GM12878 (cell line): ENCODE data around the gene ENTREP3. TPM values are rescaled to one million over a fixed set of nuclear protein-coding genes. Genes with fewer than 3 reads are reported as not detected.

Source experiments
- ATAC-seq: fragments of 200-7000 bp; cut with Tn5 transposase; 3 replicates; pipeline ENCODE4 v1.9.1; 2020; ENCODE audit warnings: mild to moderate bottlenecking, moderate library complexity
- BruUV-seq: library from RNA; stranded (reverse); fragments of 400-500 nt; replicated peaks from 2 replicates; lab custom pipeline; 2021; lab: Mats Ljungman, UMichigan
- CTCF ChIA-PET: fragments of 300-600 bp; sonication (Branson Sonifier 250); formaldehyde crosslinking; extraction: SDS; loops from one replicate; lab custom pipeline; 2021; ENCODE audit warnings: inconsistent platforms; lab: Yijun Ruan, JAX
- POLR2A ChIA-PET: fragments of 350-600 bp; formaldehyde crosslinking; extraction: SDS; loops from one replicate; lab custom pipeline; 2021; ENCODE audit warnings: inconsistent platforms; lab: Charles Lee
- RAD21 ChIA-PET: fragments of 300-600 bp; sonication (Branson Sonifier 250); formaldehyde crosslinking; loops from one replicate; lab custom pipeline; 2023; ENCODE audit warnings: antibody characterized with exemption; ENCODE audit not compliant: unreplicated experiment; lab: Charles Lee
- SMC1A ChIA-PET: fragments of 300-600 bp; sonication (Branson Sonifier 250); formaldehyde crosslinking; loops from one replicate; lab custom pipeline; 2023; ENCODE audit not compliant: unreplicated experiment, uncharacterized antibody; lab: Charles Lee
- DNase-seq: peaks from one replicate; pipeline ENCODE4 v3.0.0-alpha.2; 2011; ENCODE audit warnings: low read depth, low spot score
- FAIRE-seq: peaks from 3 replicates; lab custom pipeline; 2011; peaks lifted over from hg19 to GRCh38; lab: Jason Lieb, UNC
- H2AFZ ChIP-seq: 2 replicates; pipeline ENCODE4 v1.6.0; 2011; ENCODE audit warnings: low read depth, low read length, control low read depth; ENCODE audit not compliant: control insufficient read depth
- H3K27ac ChIP-seq: 2 replicates; pipeline ENCODE4 v1.5.1; 2011; ENCODE audit warnings: control low read depth; ENCODE audit not compliant: control insufficient read depth, insufficient read depth
- H3K27me3 ChIP-seq, 2 experiments: replicated peaks in 1 of 2; 2 replicates each; pipeline versions ENCODE4 v1.6.0 to v1.6.1; 2011; ENCODE audit warnings: low read length in 1 of 2; ENCODE audit not compliant: control insufficient read depth in 2 of 2, insufficient read depth in 2 of 2
- H3K36me3 ChIP-seq, 2 experiments: 2 replicates each; pipeline ENCODE4 v1.5.1; 2011; ENCODE audit warnings: low read length in 1 of 2; ENCODE audit not compliant: control insufficient read depth in 2 of 2, insufficient read depth in 2 of 2
- H3K4me1 ChIP-seq: 2 replicates; pipeline ENCODE4 v1.6.1; 2011; ENCODE audit warnings: mild to moderate bottlenecking, low read length, moderate library complexity, mixed read lengths; ENCODE audit not compliant: control insufficient read depth, insufficient read depth
- H3K4me2 ChIP-seq: 2 replicates; pipeline ENCODE4 v1.6.0; 2011; ENCODE audit warnings: control low read depth; ENCODE audit not compliant: control insufficient read depth, insufficient read depth
- H3K4me3 ChIP-seq: fragments of 200-600 bp; sonication (generic); 2 replicates; pipeline ENCODE4 v1.5.1; 2016
- H3K79me2 ChIP-seq: 2 replicates; pipeline ENCODE4 v1.6.0; 2011; ENCODE audit warnings: low read length; ENCODE audit not compliant: control insufficient read depth, insufficient read depth
- H3K9ac ChIP-seq: 2 replicates; pipeline ENCODE4 v1.8.0; 2011; ENCODE audit warnings: low read length, control low read depth, mixed read lengths; ENCODE audit not compliant: control insufficient read depth, insufficient read depth
- H3K9me3 ChIP-seq: replicated peaks from 3 replicates; pipeline ENCODE4 v1.5.1; 2011; ENCODE audit warnings: mild to moderate bottlenecking, low read length; ENCODE audit not compliant: control insufficient read depth, insufficient read depth
- H4K20me1 ChIP-seq: 2 replicates; pipeline ENCODE4 v1.6.0; 2011; ENCODE audit not compliant: control insufficient read depth, insufficient read depth
- E2F4 ChIP-seq: IDR thresholded peaks from 2 replicates; pipeline ENCODE4 v1.6.1; 2012; ENCODE audit warnings: low read depth, low read length, improper control_type of control experiment
- HCFC1 ChIP-seq: fragments of 150-350 bp; IDR thresholded peaks from 2 replicates; pipeline ENCODE4 v1.6.1; 2014; ENCODE audit warnings: low read length
- MEF2A ChIP-seq: IDR thresholded peaks from 2 replicates; pipeline ENCODE4 v1.6.1; 2011; ENCODE audit warnings: low read depth, mild to moderate bottlenecking, low read length, moderate library complexity; ENCODE audit not compliant: insufficient read depth
- MTA2 ChIP-seq: fragments of 450-650 bp; IDR thresholded peaks from 2 replicates; pipeline ENCODE4 v1.6.1; 2016; ENCODE audit warnings: low read depth, mild to moderate bottlenecking, moderate library complexity
- MYC ChIP-seq: IDR thresholded peaks from 2 replicates; pipeline ENCODE4 v1.6.1; 2011; ENCODE audit warnings: mild to moderate bottlenecking, low read length, moderate library complexity, inconsistent platforms; ENCODE audit not compliant: insufficient read depth, insufficient replicate concordance, insufficient read length, severe bottlenecking
- NFYB ChIP-seq: IDR thresholded peaks from 2 replicates; pipeline ENCODE4 v1.6.1; 2011; ENCODE audit warnings: low read depth, mild to moderate bottlenecking, low read length, improper control_type of control experiment, moderate library complexity; ENCODE audit not compliant: insufficient read depth
- POU2F2 ChIP-seq: IDR thresholded peaks from 3 replicates; pipeline ENCODE4 v1.6.1; 2011; ENCODE audit warnings: low read depth, mild to moderate bottlenecking, low read length, borderline replicate concordance
- RB1 ChIP-seq: fragments of 450-650 bp; formaldehyde crosslinking; IDR thresholded peaks from 2 replicates; pipeline ENCODE4 v1.6.1; 2017; ENCODE audit warnings: mild to moderate bottlenecking, borderline replicate concordance
- SMAD1 ChIP-seq: fragments of 450-650 bp; IDR thresholded peaks from 2 replicates; pipeline ENCODE4 v1.6.1; 2018; ENCODE audit warnings: mild to moderate bottlenecking, low read depth; ENCODE audit not compliant: partially characterized antibody
- SREBF2 ChIP-seq: IDR thresholded peaks from 2 replicates; pipeline ENCODE4 v1.6.1; 2012; ENCODE audit warnings: mild to moderate bottlenecking, low read length
- SRF ChIP-seq, 2 experiments: IDR thresholded peaks; 2 replicates each; pipeline ENCODE4 v1.6.1; 2011; ENCODE audit warnings: low read depth in 2 of 2, low read length in 2 of 2, mild to moderate bottlenecking in 1 of 2, moderate library complexity in 1 of 2
- USF1 ChIP-seq: IDR thresholded peaks from 2 replicates; pipeline ENCODE4 v1.6.1; 2011; ENCODE audit warnings: borderline replicate concordance, low read depth, mild to moderate bottlenecking, moderate library complexity, mixed read lengths, low read length; ENCODE audit not compliant: insufficient read depth; ENCODE audit errors: extremely low read length
- YBX1 ChIP-seq: fragments of 450-650 bp; IDR thresholded peaks from 2 replicates; pipeline ENCODE4 v1.6.1; 2016; ENCODE audit warnings: antibody characterized with exemption
- ZBED1 ChIP-seq: IDR thresholded peaks from 2 replicates; pipeline ENCODE4 v1.6.1; 2016; ENCODE audit warnings: borderline replicate concordance
- ZBTB33 ChIP-seq: fragments of 450-650 bp; IDR thresholded peaks from 2 replicates; pipeline ENCODE4 v1.6.1; 2017; ENCODE audit warnings: mild to moderate bottlenecking
- WGBS: methylation state at CpG from one replicate; pipeline ENCODE4 v1.1.6; 2016; ENCODE audit warnings: low lambda C conversion rate; ENCODE audit not compliant: insufficient replicate concordance, insufficient coverage; ENCODE audit errors: missing lambda C conversion rate; 5-methylcytosine and 5-hydroxymethylcytosine counted together
- in situ Hi-C: fragments of 300-500 bp; cut with MboI; formaldehyde crosslinking; loops from 9 replicates; pipeline ENCODE4 v1.14.3; 2018; ENCODE audit warnings: mixed read lengths
- intact Hi-C: fragments of 100-400 bp; cut with micrococcal nuclease; formaldehyde crosslinking; loops from one replicate; pipeline ENCODE4 v1.14.2; 2022; ENCODE audit not compliant: unreplicated experiment
- polyA plus RNA-seq, 11 experiments: library from polyadenylated mRNA; depleted of rRNA in 4 of 11; unstranded in 6 of 11; stranded (reverse) in 5 of 11; fragments of >200 nt; fragmentation: Nextera tagmentation in 4 of 11; fragmentation: Illumina TruSeq in 1 of 11; extraction: Ambion mirVana in 4 of 11; extraction: Trizol in 1 of 11; gene quantifications; 1 replicate in 1 of 11; 2 replicates in 10 of 11; pipeline versions ENCODE4 v1.2.1 to v1.2.3, GENCODE V29; 2011 to 2016; ENCODE audit warnings: inconsistent platforms in 2 of 11, missing spikeins in 2 of 11, low read depth in 1 of 11
- total RNA-seq, 4 experiments: library from RNA; depleted of rRNA in 3 of 4; stranded (reverse); fragments of >200 nt in 3 of 4; fragmentation: Illumina TruSeq in 1 of 4; extraction: Trizol in 1 of 4; gene quantifications; 2 replicates each; pipeline versions ENCODE4 v1.2.1 to v1.2.3, GENCODE V29; 2013 to 2021

The ENTREP3 gene
- total and polyA plus RNA-seq, 10 of the 15 experiments (the other 5 are each of a cell fraction or from before 2014, with no cell fraction given) = 1.7 to 31.8 (median 3.9) TPM

- TF ChIP-seq SRF (IDR thresholded peaks at IDR 0.05; ENCODE audit: low read depth in 2 of 2, low read length in 2 of 2) (no peak), MTA2 (no peak), MYC (no peak), USF1 (no peak), POU2F2 (peak; percentile 75; the same call in 1 of the 3 replicates)
- TF ChIP-seq, all 136 proteins: peak for 50
These were observed 27.8 kb downstream of the ENTREP3 start (continued) for GRCh38 chr1:155227261-155228095.

- BruUV-seq = TSS peak; percentile 96
- Histone ChIP-seq H3K4me3 (peak overlapping the region; percentile 67), H2AFZ (peak overlapping the region; percentile 75), H3K79me2 (peaks cover 22% of the 10 kb centered on the region), H3K27me3 (no peaks in the 10 kb centered on the region), H3K4me1 (peaks cover 36% of the 10 kb centered on the region), H3K9me3 (no peaks in the 10 kb centered on the region), H3K4me2 (peak overlapping the region; percentile 88), H4K20me1 (no peaks in the 10 kb centered on the region), H3K36me3 (no peaks in the 10 kb centered on the region; a peak in 1 of 4 replicates), H3K27ac (peak overlapping the region; percentile 96), H3K9ac (peak overlapping the region; percentile 89)
- ChIA-PET POLR2A (interaction anchor here (0.8 to 6.9 kb wide), 8 partner anchors 15 to 81 kb away, joined by 3 to 84 read pairs (median 10); partner anchors contain the start of genes FDPS, KRTCAP2, MTX1 and THBS3), RAD21 (interaction anchor here (1.0 to 6.5 kb wide), 9 partner anchors 14 to 136 kb away, joined by 3 to 85 read pairs (median 4); partner anchors contain the start of genes KRTCAP2, MTX1 and THBS3), SMC1A (interaction anchor here (0.5 to 6.7 kb wide), 8 partner anchors 9 to 54 kb away, joined by 3 to 89 read pairs (median 4); partner anchors contain the start of genes KRTCAP2, MTX1 and THBS3), CTCF (interaction anchor here (0.6 to 7.0 kb wide), 14 partner anchors 10 to 276 kb away, joined by 3 to 154 read pairs (median 10); partner anchors contain the start of genes KRTCAP2, MTX1, SCAMP3 and THBS3)
- intact Hi-C loops = loop anchor here (1.0 kb wide), 2 partner anchors 20 to 51 kb away; partner anchors contain the start of gene THBS3
- FAIRE-seq = no peak
- DNase-seq = no peak
- ATAC-seq = peak; percentile 55
- WGBS = 1% methylated on average over 19 of the region's 19 CpGs
- in situ Hi-C loops = no loop called here
- TF ChIP-seq YBX1 (no peak), SMAD1 (no peak), HCFC1 (no peak), MEF2A (no peak), ZBTB33 (0 out of 2 replicates have a peak, but pooled peaks have one; percentile 5), SREBF2 (no peak), RB1 (0 out of 2 replicates have a peak, but pooled peaks have one; percentile 19), E2F4 (no peak), ZBED1 (no peak), NFYB (no peak)
These were observed 28.4 kb downstream of the ENTREP3 start for GRCh38 chr1:155226910-155227260.
